ENCODE data around the gene SMIM9.

GRCh38 chrX:154812341-154813101, 21.9 kb downstream of the SMIM9 start:
- TF ChIP-seq EP300 (IDR thresholded peaks at IDR 0.05) (no peak), CTCF (IDR thresholded peaks at IDR 0.05) (no peak), POLR2AphosphoS5 (IDR thresholded peaks at IDR 0.05) (no peak)

Measured in suprapubic skin (tissue), 4 donors.